Lower leg skin (tissue), 3 donors: ENCODE data around the gene RNF227.

Experiments used
- CTCF ChIP-seq, 3 donors: fragments of 450-650 bp; IDR thresholded peaks; one replicate each; pipeline ENCODE4 v1.5.1; 2016; ENCODE audit warnings: antibody characterized with exemption in 3 of 3, mild to moderate bottlenecking in 3 of 3, moderate library complexity in 2 of 3
- POLR2A ChIP-seq, 2 donors: fragments of 450-650 bp; IDR thresholded peaks; one replicate each; pipeline ENCODE4 v1.6.1; 2016 to 2017; ENCODE audit warnings: antibody characterized with exemption in 2 of 2, mild to moderate bottlenecking in 1 of 2, moderate library complexity in 1 of 2

- TF ChIP-seq CTCF (IDR thresholded peaks at IDR 0.05) = no peak
- TF ChIP-seq POLR2A (IDR thresholded peaks at IDR 0.05) = no peak
Measured at GRCh38 chr17:7910281-7910680, 5.8 kb downstream of the RNF227 start.
